Activated T-helper 9 cell treated with anti-CD3 and anti-CD28 coated beads, Interleukin-2, amount 50 U/mL, for 16 hours (primary cell): ENCODE measurements around the gene JAZF1.

Source experiments
- DNase-seq: peaks from one replicate; pipeline ENCODE4 v3.0.0-alpha.2; 2020; ENCODE audit warnings: low read depth

The JAZF1 gene

GRCh38 chr7:27835376-27835775 is 345.2 kb downstream of the JAZF1 start:
- DNase-seq, result no peak

GRCh38 chr7:27834179-27834921 is 346.2 kb downstream of the JAZF1 start:
- DNase-seq, result no peak

- DNase-seq, result no peak
These were observed 354.2 kb downstream of the JAZF1 start for GRCh38 chr7:27826357-27826756.

GRCh38 chr7:27825891-27826290 is 354.7 kb downstream of the JAZF1 start:
- no peak for DNase-seq

GRCh38 chr7:27822245-27822644 is 358.4 kb downstream of the JAZF1 start:
- no peak for DNase-seq

- DNase-seq, result no peak
These were observed 367.9 kb downstream of the JAZF1 start for GRCh38 chr7:27812706-27813105.

GRCh38 chr7:27810186-27810585 is 370.4 kb downstream of the JAZF1 start:
- DNase-seq, result no peak

- DNase-seq, result no peak
These were observed 372.0 kb downstream of the JAZF1 start for GRCh38 chr7:27808626-27809025.

GRCh38 chr7:27804139-27804538 is 376.5 kb downstream of the JAZF1 start:
- DNase-seq, result no peak

- no peak for DNase-seq
These were observed 377.6 kb downstream of the JAZF1 start for GRCh38 chr7:27802999-27803398.

GRCh38 chr7:27799212-27799611 is 381.4 kb downstream of the JAZF1 start:
- no peak for DNase-seq

- no peak for DNase-seq
These were observed 384.6 kb downstream of the JAZF1 start for GRCh38 chr7:27795977-27796376.

GRCh38 chr7:27793780-27794179 is 386.8 kb downstream of the JAZF1 start:
- DNase-seq, result no peak

- DNase-seq, result no peak
These were observed 392.2 kb downstream of the JAZF1 start for GRCh38 chr7:27788437-27788836.

- no peak for DNase-seq
These were observed 396.1 kb downstream of the JAZF1 start for GRCh38 chr7:27784399-27785053.

GRCh38 chr7:27782849-27783248 is 397.7 kb downstream of the JAZF1 start:
- no peak for DNase-seq

- DNase-seq, result no peak
These were observed 399.4 kb downstream of the JAZF1 start for GRCh38 chr7:27781188-27781587.
